GM12874 (cell line): ENCODE measurements around the gene SMC6.

Experiments used
- CTCF ChIP-seq: IDR thresholded peaks from 2 replicates; pipeline ENCODE4 v1.5.1; 2011; ENCODE audit warnings: low read depth, mild to moderate bottlenecking, control low read depth, low read length, moderate library complexity; ENCODE audit not compliant: insufficient read depth

The SMC6 gene

DNA sequence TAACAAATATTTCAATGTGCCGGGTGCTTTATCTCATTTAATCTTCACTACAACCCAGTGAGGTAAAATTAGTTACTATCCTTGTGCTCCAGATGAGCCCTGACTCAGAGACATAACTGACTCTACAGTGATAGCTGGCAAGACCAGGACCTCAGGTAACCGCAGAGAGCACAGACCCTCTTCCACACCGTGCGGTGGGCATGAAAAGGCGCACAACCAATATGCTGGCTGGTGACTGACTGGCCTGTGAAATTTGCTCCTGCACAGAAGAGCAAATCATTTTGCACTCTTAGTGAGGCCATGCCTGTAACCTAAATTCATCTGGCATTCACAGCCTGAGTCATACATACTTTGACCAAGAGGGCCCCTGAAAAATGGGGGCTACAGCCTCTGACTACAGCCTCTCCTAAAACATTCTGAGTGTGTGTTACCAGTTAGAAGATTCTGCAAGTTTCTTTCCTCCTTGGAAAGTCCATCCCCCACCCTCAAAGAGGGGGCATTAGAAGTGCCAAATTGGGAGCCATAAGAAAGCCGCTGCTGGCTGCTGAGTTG is 40.3 kb upstream of the SMC6 start:
- TF ChIP-seq CTCF, result no peak

DNA sequence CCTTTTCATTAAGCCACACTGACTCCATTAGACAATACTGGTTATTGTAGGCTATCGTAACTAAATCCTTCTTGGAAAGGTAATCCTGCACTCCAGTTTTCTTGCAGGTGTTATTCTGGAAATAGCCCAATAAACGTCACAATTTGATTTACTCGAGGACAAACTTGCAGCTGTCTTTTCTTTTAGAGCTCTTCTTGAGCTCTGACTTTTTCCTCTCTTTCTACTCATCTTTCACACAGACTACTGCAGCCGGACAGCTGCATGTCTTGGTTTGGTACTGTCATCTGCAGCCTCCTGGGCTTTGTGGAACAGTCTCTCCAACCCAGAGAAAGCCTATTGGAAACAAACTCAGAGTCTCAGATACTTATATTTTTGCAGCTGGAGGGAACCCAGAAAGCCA is 39.7 kb upstream of the SMC6 start:
- TF ChIP-seq CTCF, result no peak

- TF ChIP-seq CTCF, result no peak
Measured at GRCh38 chr2:17792515-17792914, 38.9 kb upstream of the SMC6 start.

- TF ChIP-seq CTCF, result no peak
Measured at GRCh38 chr2:17791817-17792130, 38.2 kb upstream of the SMC6 start.

GRCh38 chr2:17791121-17791816 is 37.7 kb upstream of the SMC6 start:
- no peak for TF ChIP-seq CTCF

- TF ChIP-seq CTCF, result no peak
Measured at GRCh38 chr2:17790536-17790935, 36.9 kb upstream of the SMC6 start.

- no peak for TF ChIP-seq CTCF
Measured at GRCh38 chr2:17788773-17789172, 35.2 kb upstream of the SMC6 start.
